ENCODE results near the gene NT5DC1.

The NT5DC1 gene

DNA sequence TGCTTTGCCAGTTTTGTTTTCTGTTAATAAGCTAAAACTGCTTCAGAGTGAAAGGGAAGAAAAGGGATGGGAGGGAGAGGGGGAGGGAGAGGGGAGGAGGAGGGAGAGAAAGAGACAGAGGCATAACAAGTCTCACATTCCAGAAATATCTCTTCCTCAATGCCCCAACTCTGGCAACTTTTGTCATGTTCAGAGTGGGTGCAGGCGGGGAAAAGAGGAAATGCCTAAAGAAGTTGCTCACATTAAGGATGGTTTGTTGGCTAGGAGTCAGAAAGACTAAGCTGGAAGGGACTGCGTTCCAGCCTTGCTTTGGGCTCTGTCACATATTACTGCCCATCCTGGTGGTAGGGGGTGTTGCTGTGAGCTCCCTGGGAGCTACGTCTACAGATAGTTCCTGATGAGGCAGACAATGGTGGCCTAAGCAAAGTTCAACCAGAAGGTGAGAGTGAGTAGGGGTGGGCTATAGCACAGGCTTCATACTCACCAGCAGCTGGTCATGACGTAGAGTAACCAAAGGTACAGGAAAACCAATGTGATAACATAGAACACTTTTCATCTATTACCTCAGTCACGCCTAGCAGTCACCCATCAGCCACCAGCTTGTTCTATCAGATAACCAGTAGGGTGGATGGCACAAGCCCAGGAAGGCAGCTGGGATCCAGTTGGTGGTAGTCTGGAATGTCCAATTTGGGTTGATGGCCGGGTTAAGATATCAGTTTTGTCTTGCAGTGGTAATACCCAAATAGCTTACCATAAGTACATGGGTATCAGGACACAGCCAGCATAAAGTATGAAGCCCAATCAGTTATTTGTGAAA, 151.1 kb downstream of the NT5DC1 start:
- peaks cover 13% of the 10 kb centered on the region for H3K4me1 ChIP-seq (ENCODE audit: low read length)
- no peak overlapping the region; the same call in 1 of the 2 replicates for H3K4me2 ChIP-seq (ENCODE audit: low read depth, low read length)
- H3K4me3 ChIP-seq (ENCODE audit: low read length) = no peak overlapping the region
- H3K79me2 ChIP-seq (ENCODE audit: low read length) = peaks cover 26% of the 10 kb centered on the region
- no peaks in the 10 kb centered on the region for H3K27me3 ChIP-seq (replicated peaks; ENCODE audit: insufficient read depth, low read length)
- no peak overlapping the region for H3K27ac ChIP-seq (ENCODE audit: low read length)
- no peak for DNase-seq
- no peaks in the 10 kb centered on the region for H3K36me3 ChIP-seq (replicated peaks; ENCODE audit: insufficient read depth, low read length)
- H3K9me2 ChIP-seq (replicated peaks; ENCODE audit: insufficient read depth, low read length) = no peaks in the 10 kb centered on the region
- H3F3A ChIP-seq (ENCODE audit: insufficient read depth, low read length) = no peaks in the 10 kb centered on the region
- no peak overlapping the region for H2AFZ ChIP-seq (ENCODE audit: low read length)
- TF ChIP-seq EZH2 (optimal IDR thresholded peaks at IDR 0.05; ENCODE audit: low read depth, low read length) (no peak), EZH2phosphoT487 (IDR thresholded peaks at IDR 0.05; ENCODE audit: low read length) (no peak)
- TF ChIP-seq, protein P1, sequence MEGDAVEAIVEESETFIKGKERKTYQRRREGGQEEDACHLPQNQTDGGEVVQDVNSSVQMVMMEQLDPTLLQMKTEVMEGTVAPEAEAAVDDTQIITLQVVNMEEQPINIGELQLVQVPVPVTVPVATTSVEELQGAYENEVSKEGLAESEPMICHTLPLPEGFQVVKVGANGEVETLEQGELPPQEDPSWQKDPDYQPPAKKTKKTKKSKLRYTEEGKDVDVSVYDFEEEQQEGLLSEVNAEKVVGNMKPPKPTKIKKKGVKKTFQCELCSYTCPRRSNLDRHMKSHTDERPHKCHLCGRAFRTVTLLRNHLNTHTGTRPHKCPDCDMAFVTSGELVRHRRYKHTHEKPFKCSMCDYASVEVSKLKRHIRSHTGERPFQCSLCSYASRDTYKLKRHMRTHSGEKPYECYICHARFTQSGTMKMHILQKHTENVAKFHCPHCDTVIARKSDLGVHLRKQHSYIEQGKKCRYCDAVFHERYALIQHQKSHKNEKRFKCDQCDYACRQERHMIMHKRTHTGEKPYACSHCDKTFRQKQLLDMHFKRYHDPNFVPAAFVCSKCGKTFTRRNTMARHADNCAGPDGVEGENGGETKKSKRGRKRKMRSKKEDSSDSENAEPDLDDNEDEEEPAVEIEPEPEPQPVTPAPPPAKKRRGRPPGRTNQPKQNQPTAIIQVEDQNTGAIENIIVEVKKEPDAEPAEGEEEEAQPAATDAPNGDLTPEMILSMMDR (IDR thresholded peaks at IDR 0.05; ENCODE audit: low read length) = no peak
- H4K20me1 ChIP-seq (ENCODE audit: insufficient read depth, low read length) = no peaks in the 10 kb centered on the region
- H3K9ac ChIP-seq (ENCODE audit: low read length) = no peak overlapping the region
- H3K9me3 ChIP-seq (replicated peaks; ENCODE audit: insufficient read depth, low read length) = no peaks in the 10 kb centered on the region

DNA sequence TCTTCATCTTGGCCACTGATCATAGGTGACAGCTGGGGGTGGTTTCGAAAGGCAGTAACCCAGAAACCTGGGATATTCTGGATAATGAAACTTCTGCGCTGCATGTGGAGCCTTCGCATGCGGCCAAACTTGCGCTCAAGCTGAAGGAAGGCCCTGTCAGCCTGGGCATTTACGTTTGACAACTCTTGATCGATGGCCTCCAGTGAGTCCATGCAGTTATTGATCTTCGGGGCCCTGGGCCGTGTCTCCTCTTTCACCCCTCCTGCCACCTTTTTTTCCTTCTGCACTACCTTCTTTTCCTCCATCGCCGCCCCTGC, 152.5 kb downstream of the NT5DC1 start:
- Histone ChIP-seq H3K27ac (ENCODE audit: low read length) (peak overlapping the region; percentile 52; the same call in 1 of the 2 replicates), H3K9me2 (replicated peaks; ENCODE audit: insufficient read depth, low read length) (no peaks in the 10 kb centered on the region), H3K27me3 (replicated peaks; ENCODE audit: insufficient read depth, low read length) (no peaks in the 10 kb centered on the region), H3K79me2 (ENCODE audit: low read length) (peaks cover 26% of the 10 kb centered on the region), H4K20me1 (ENCODE audit: insufficient read depth, low read length) (no peaks in the 10 kb centered on the region), H3K36me3 (replicated peaks; ENCODE audit: insufficient read depth, low read length) (no peaks in the 10 kb centered on the region), H2AFZ (ENCODE audit: low read length) (peak overlapping the region; percentile 90), H3K4me3 (ENCODE audit: low read length) (peak overlapping the region; percentile 98), H3K9ac (ENCODE audit: low read length) (peak overlapping the region; percentile 84), H3K4me1 (ENCODE audit: low read length) (peaks cover 13% of the 10 kb centered on the region), H3K4me2 (ENCODE audit: low read depth, low read length) (peak overlapping the region; percentile 92), H3K9me3 (replicated peaks; ENCODE audit: insufficient read depth, low read length) (no peaks in the 10 kb centered on the region), H3F3A (ENCODE audit: insufficient read depth, low read length) (no peaks in the 10 kb centered on the region)
- no peak for DNase-seq
- TF ChIP-seq EZH2 (optimal IDR thresholded peaks at IDR 0.05; ENCODE audit: low read depth, low read length) = no peak
- no peak for TF ChIP-seq EZH2phosphoT487 (IDR thresholded peaks at IDR 0.05; ENCODE audit: low read length)
- TF ChIP-seq, protein P1 (IDR thresholded peaks at IDR 0.05; ENCODE audit: low read length) = no peak

DNA sequence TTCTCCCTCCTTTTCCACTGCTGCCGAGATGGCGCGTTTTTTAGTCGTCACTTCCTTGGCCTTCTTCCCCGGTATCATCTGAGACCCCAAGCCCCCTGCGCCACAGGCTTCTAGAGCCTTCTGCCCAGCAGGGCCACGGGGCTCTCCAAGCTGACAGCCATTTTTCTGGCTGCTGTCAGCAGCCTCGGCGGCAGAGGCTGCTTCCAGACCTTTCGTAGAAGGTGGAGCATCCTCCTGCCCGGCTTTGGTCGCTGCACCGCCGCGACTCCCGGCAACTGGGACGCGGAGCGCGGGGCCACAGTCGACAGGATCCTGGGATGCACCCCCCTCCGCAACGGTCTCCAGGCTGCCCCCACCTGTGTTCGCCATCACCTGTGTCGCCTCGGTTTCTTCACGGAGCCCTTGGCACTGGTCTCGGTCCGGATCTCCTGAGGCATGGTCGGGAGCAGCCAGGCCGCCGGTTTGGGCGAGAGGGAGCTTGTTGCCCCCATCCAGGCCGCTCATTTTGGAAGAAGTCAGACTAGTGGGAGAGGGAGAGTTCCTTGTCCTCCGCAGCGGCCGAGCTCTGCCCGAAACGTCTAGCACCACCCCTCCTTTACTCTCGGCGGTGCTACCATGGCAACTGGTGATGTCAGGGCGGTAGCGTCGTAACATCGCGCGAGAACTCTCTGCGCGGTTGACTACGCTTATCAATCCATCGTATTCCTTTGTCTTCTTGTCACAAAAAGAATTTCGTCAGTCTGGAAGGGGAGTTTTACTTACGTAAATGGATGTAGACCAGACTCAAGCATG, 153.0 kb downstream of the NT5DC1 start, which contains the start of gene TSPYL4:
Gene TSPYL4 (minus strand): TSS at position 571 of the 792 bp plus-strand sequence. CDS start 67 bp downstream, at position 504.
- Histone ChIP-seq H3K4me1 (ENCODE audit: low read length) (peaks cover 13% of the 10 kb centered on the region), H3K27ac (ENCODE audit: low read length) (peak within 1 kb of the TSS; percentile 52; the same call in 1 of the 2 replicates), H3K9me2 (replicated peaks; ENCODE audit: insufficient read depth, low read length) (no peaks in the 10 kb centered on the region), H3K4me3 (ENCODE audit: low read length) (peak within 1 kb of the TSS; percentile 98), H3F3A (ENCODE audit: insufficient read depth, low read length) (no peaks in the 10 kb centered on the region), H3K36me3 (replicated peaks; ENCODE audit: insufficient read depth, low read length) (no peaks in the 10 kb centered on the region), H3K9ac (ENCODE audit: low read length) (peak within 1 kb of the TSS; percentile 84), H2AFZ (ENCODE audit: low read length) (peak within 1 kb of the TSS; percentile 90), H3K27me3 (replicated peaks; ENCODE audit: insufficient read depth, low read length) (no peaks in the 10 kb centered on the region), H3K79me2 (ENCODE audit: low read length) (peaks cover 26% of the 10 kb centered on the region), H3K4me2 (ENCODE audit: low read depth, low read length) (peak within 1 kb of the TSS; percentile 92), H3K9me3 (replicated peaks; ENCODE audit: insufficient read depth, low read length) (no peaks in the 10 kb centered on the region), H4K20me1 (ENCODE audit: insufficient read depth, low read length) (no peaks in the 10 kb centered on the region)
- TF ChIP-seq EZH2 (optimal IDR thresholded peaks at IDR 0.05; ENCODE audit: low read depth, low read length) (no peak), EZH2phosphoT487 (IDR thresholded peaks at IDR 0.05; ENCODE audit: low read length) (no peak)
- TF ChIP-seq, protein P1 (IDR thresholded peaks at IDR 0.05; ENCODE audit: low read length) = no peak
- peak; percentile 93 for DNase-seq
